ENCODE results near the gene BMP7. TPM values are rescaled to one million over a fixed set of nuclear protein-coding genes. Genes with fewer than 3 reads are reported as not detected.
"Not testable (repeated sequence)": the region's sequence is repeated elsewhere in the genome, so short reads cannot be mapped to it uniquely, and the experiment has no call there.

BMP7 gene
- total and polyA plus RNA-seq, 2 experiments from 2014 or later, result not detected

GRCh38 chr20:57159945-57160610 is 106.4 kb downstream of the BMP7 start:
- TF ChIP-seq EZH2 (IDR thresholded peaks at IDR 0.05; ENCODE audit: insufficient read depth, poor library complexity, severe bottlenecking), result no peak
- no peak for TF ChIP-seq EZH2phosphoT487 (IDR thresholded peaks at IDR 0.05; ENCODE audit: insufficient read depth, low read depth)
- Histone ChIP-seq H2AFZ (no peak overlapping the region), H3K9me2 (ENCODE audit: insufficient read depth) (no peaks in the 10 kb centered on the region), H4K20me1 (ENCODE audit: insufficient read depth) (no peaks in the 10 kb centered on the region), H3K9me3 (ENCODE audit: low read depth) (no peaks in the 10 kb centered on the region), H3K27me3 (replicated peaks; ENCODE audit: insufficient read depth) (peaks cover 53% of the 10 kb centered on the region), H3K79me2 (ENCODE audit: insufficient read depth) (no peaks in the 10 kb centered on the region), H3K9ac (no peak overlapping the region), H3K4me3 (no peak overlapping the region), H3K4me2 (ENCODE audit: unreplicated experiment) (no peak overlapping the region), H3K4me1 (ENCODE audit: insufficient read depth) (no peaks in the 10 kb centered on the region), H3K27ac (no peak overlapping the region), H3K36me3 (ENCODE audit: low read depth) (no peaks in the 10 kb centered on the region), H3F3A (ENCODE audit: insufficient read depth) (no peaks in the 10 kb centered on the region)
- 64 to 70% methylated on average over 16 of the region's 16 CpGs for WGBS, 2 experiments (ENCODE audit: low coverage in 1 of 2, low lambda C conversion rate in 2 of 2, missing lambda C conversion rate in 2 of 2)
- no peak for DNase-seq
- in situ Hi-C loops (cut with MboI), result no loop called here

GRCh38 chr20:57159193-57159851 is 107.1 kb downstream of the BMP7 start:
- Histone ChIP-seq H3K4me1 (ENCODE audit: insufficient read depth) (no peaks in the 10 kb centered on the region), H3K4me3 (no peak overlapping the region), H3F3A (ENCODE audit: insufficient read depth) (no peaks in the 10 kb centered on the region), H3K9ac (no peak overlapping the region), H3K4me2 (ENCODE audit: unreplicated experiment) (no peak overlapping the region), H4K20me1 (ENCODE audit: insufficient read depth) (no peaks in the 10 kb centered on the region), H3K36me3 (ENCODE audit: low read depth) (no peaks in the 10 kb centered on the region), H3K9me2 (ENCODE audit: insufficient read depth) (no peaks in the 10 kb centered on the region), H3K27me3 (replicated peaks; ENCODE audit: insufficient read depth) (peaks cover 50% of the 10 kb centered on the region), H3K9me3 (ENCODE audit: low read depth) (no peaks in the 10 kb centered on the region), H2AFZ (no peak overlapping the region), H3K27ac (no peak overlapping the region), H3K79me2 (ENCODE audit: insufficient read depth) (no peaks in the 10 kb centered on the region)
- in situ Hi-C loops (cut with MboI), result no loop called here
- DNase-seq, result no peak
- TF ChIP-seq EZH2 (IDR thresholded peaks at IDR 0.05; ENCODE audit: insufficient read depth, poor library complexity, severe bottlenecking), result no peak
- TF ChIP-seq EZH2phosphoT487 (IDR thresholded peaks at IDR 0.05; ENCODE audit: insufficient read depth, low read depth), result no peak
- WGBS, 2 experiments (ENCODE audit: low coverage in 1 of 2, low lambda C conversion rate in 2 of 2, missing lambda C conversion rate in 2 of 2), result 76 to 80% methylated on average over 13 of the region's 13 CpGs

DNA sequence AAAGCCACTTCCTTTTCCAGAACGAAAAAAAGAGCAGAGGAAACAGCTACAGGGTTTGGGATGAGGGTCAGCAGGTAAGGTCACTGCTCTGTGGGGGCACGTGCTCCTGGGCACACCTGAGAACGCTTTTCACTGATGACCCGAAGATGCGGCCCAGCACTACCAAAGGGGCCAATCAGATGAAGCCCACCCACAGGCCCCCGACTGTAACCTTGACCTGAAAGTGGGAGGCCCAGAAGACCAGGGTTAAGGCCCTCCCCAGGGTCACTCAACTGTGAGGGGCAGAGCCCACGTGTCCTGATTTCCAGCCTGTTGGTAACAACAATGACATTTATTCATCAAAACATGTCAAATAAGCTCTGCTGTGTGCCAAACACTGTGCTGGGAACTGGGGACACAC is 108.0 kb downstream of the BMP7 start:
- H3K27me3 ChIP-seq (replicated peaks; ENCODE audit: insufficient read depth), result peaks cover 43% of the 10 kb centered on the region
- TF ChIP-seq EZH2 (IDR thresholded peaks at IDR 0.05; ENCODE audit: insufficient read depth, poor library complexity, severe bottlenecking), result no peak
- no peak for TF ChIP-seq EZH2phosphoT487 (IDR thresholded peaks at IDR 0.05; ENCODE audit: insufficient read depth, low read depth)
- no peaks in the 10 kb centered on the region for H3K9me2 ChIP-seq (ENCODE audit: insufficient read depth)
- no peaks in the 10 kb centered on the region for H3K4me1 ChIP-seq (ENCODE audit: insufficient read depth)
- no peaks in the 10 kb centered on the region for H4K20me1 ChIP-seq (ENCODE audit: insufficient read depth)
- no peak overlapping the region for H3K27ac ChIP-seq
- no peak overlapping the region for H3K4me3 ChIP-seq
- 54 to 55% methylated on average over 7 of the region's 7 CpGs for WGBS, 2 experiments (ENCODE audit: low coverage in 1 of 2, low lambda C conversion rate in 2 of 2, missing lambda C conversion rate in 2 of 2)
- no peak overlapping the region for H3K4me2 ChIP-seq (ENCODE audit: unreplicated experiment)
- no peaks in the 10 kb centered on the region for H3K79me2 ChIP-seq (ENCODE audit: insufficient read depth)
- no peak for DNase-seq
- no peak overlapping the region for H3K9ac ChIP-seq
- no peaks in the 10 kb centered on the region for H3K9me3 ChIP-seq (ENCODE audit: low read depth)
- no peaks in the 10 kb centered on the region for H3F3A ChIP-seq (ENCODE audit: insufficient read depth)
- in situ Hi-C loops (cut with MboI), result no loop called here
- H3K36me3 ChIP-seq (ENCODE audit: low read depth), result no peaks in the 10 kb centered on the region
- no peak overlapping the region for H2AFZ ChIP-seq

GRCh38 chr20:57157787-57158186 is 108.7 kb downstream of the BMP7 start:
- H3K9me3 ChIP-seq (ENCODE audit: low read depth); H3K79me2 ChIP-seq (ENCODE audit: insufficient read depth); H3K4me3 ChIP-seq; H3K36me3 ChIP-seq (ENCODE audit: low read depth); H3K4me1 ChIP-seq (ENCODE audit: insufficient read depth); H3F3A ChIP-seq (ENCODE audit: insufficient read depth); H3K9ac ChIP-seq; in situ Hi-C loops (cut with MboI); H3K4me2 ChIP-seq (ENCODE audit: unreplicated experiment); H2AFZ ChIP-seq; H4K20me1 ChIP-seq (ENCODE audit: insufficient read depth); H3K27ac ChIP-seq; H3K9me2 ChIP-seq (ENCODE audit: insufficient read depth); DNase-seq: not testable (repeated sequence)
- WGBS, 2 experiments (ENCODE audit: low coverage in 1 of 2, low lambda C conversion rate in 2 of 2, missing lambda C conversion rate in 2 of 2), result 64 to 66% methylated on average over 9 of the region's 9 CpGs
- peaks cover 41% of the 10 kb centered on the region for H3K27me3 ChIP-seq (replicated peaks; ENCODE audit: insufficient read depth)
